Left lung (tissue), 10 donors: ENCODE results near the gene VPS13D. TPM values are rescaled to one million over a fixed set of nuclear protein-coding genes. Genes with fewer than 3 reads are reported as not detected.
A peak's percentile ranks its signal among the peaks of the same experiment; 100 is the strongest.

Source experiments
- ATAC-seq: fragments of 200-7000 bp; cut with Tn5 transposase; one replicate; pipeline ENCODE4 v1.9.1; 2020; ENCODE audit warnings: moderate library complexity
- DNase-seq, 4 donors: peaks; one replicate each; pipeline ENCODE4 v3.0.0-alpha.2; 2013 to 2020
- H3K27ac ChIP-seq, 2 donors: fragments of 200-600 bp; sonication (generic) in 1 of 2; one replicate each; pipeline versions ENCODE4 v1.5.0 to v1.8.0; 2020 to 2021
- H3K27me3 ChIP-seq, 2 donors: fragments of 200-600 bp; sonication (generic) in 1 of 2; one replicate each; pipeline versions ENCODE4 v1.5.0 to v1.8.0; 2020 to 2021
- H3K36me3 ChIP-seq, 2 donors: fragments of 200-600 bp; sonication (generic) in 1 of 2; one replicate each; pipeline versions ENCODE4 v1.5.0 to v1.8.0; 2020 to 2021
- H3K4me1 ChIP-seq, 2 donors: fragments of 200-600 bp; one replicate each; pipeline ENCODE4 v1.8.0; 2021
- H3K4me3 ChIP-seq, 2 donors: fragments of 200-600 bp; sonication (generic) in 1 of 2; one replicate each; pipeline versions ENCODE4 v1.5.0 to v1.8.0; 2020 to 2021; ENCODE audit warnings: mild to moderate bottlenecking in 1 of 2
- H3K9me3 ChIP-seq, 2 donors: fragments of 200-600 bp; sonication (generic) in 1 of 2; one replicate each; pipeline versions ENCODE4 v1.5.0 to v1.8.0; 2020 to 2021
- intact Hi-C, 2 donors: fragments of 100-400 bp; cut with DNase I; formaldehyde crosslinking; loops; one replicate each; pipeline versions ENCODE4 v1.11.2 to v1.14.2; 2022
- polyA plus RNA-seq, 6 donors: library from polyadenylated mRNA; unstranded; fragments of 120-200 nt; gene quantifications; one replicate each; pipeline ENCODE4 v1.2.1, GENCODE V29; 2013; ENCODE audit not compliant: insufficient read length in 6 of 6
- total RNA-seq, 2 donors: library from RNA; stranded (reverse); fragmentation: NEBNext Ultra II Directional; extraction: Animal tissue kit (Norgen Biotek cat#: 25700); gene quantifications; one replicate each; pipeline ENCODE4 v1.2.1, GENCODE V29; 2021
- TF ChIP-seq, protein P1 (sequence below), 2 donors: fragments of 200-600 bp; sonication (generic) in 1 of 2; IDR thresholded peaks; one replicate each; pipeline versions ENCODE4 v1.5.0 to v1.8.0; 2021; ENCODE audit warnings: antibody characterized with exemption in 2 of 2
- donor health status: DM: no; HTN: yes; CAD: no.
- donor health status: DM: no; HTN: no; CAD: no.

VPS13D gene
- total and polyA plus RNA-seq, 8 donors, result 26.6 to 62.3 (median 30.2) TPM

- H3K9me3 ChIP-seq, result no peaks in the 10 kb centered on the region
- H3K27ac ChIP-seq, result peak overlapping the region in 1 of 2 donors; percentile 33
- H3K27me3 ChIP-seq, result no peaks in the 10 kb centered on the region
- peaks cover 51 to 69% of the 10 kb centered on the region in 2 donors for H3K4me1 ChIP-seq
- H3K4me3 ChIP-seq, result no peak overlapping the region
- peaks cover 0 to 30% of the 10 kb centered on the region in 2 donors for H3K36me3 ChIP-seq
- intact Hi-C loops, result no loop called here
- no peak for DNase-seq
- ATAC-seq, result no peak
- TF ChIP-seq, protein P1, sequence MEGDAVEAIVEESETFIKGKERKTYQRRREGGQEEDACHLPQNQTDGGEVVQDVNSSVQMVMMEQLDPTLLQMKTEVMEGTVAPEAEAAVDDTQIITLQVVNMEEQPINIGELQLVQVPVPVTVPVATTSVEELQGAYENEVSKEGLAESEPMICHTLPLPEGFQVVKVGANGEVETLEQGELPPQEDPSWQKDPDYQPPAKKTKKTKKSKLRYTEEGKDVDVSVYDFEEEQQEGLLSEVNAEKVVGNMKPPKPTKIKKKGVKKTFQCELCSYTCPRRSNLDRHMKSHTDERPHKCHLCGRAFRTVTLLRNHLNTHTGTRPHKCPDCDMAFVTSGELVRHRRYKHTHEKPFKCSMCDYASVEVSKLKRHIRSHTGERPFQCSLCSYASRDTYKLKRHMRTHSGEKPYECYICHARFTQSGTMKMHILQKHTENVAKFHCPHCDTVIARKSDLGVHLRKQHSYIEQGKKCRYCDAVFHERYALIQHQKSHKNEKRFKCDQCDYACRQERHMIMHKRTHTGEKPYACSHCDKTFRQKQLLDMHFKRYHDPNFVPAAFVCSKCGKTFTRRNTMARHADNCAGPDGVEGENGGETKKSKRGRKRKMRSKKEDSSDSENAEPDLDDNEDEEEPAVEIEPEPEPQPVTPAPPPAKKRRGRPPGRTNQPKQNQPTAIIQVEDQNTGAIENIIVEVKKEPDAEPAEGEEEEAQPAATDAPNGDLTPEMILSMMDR (IDR thresholded peaks at IDR 0.05), result no peak
These were observed 227.1 kb downstream of the VPS13D start for GRCh38 chr1:12456979-12457378.

- TF ChIP-seq, protein P1 (IDR thresholded peaks at IDR 0.05), result no peak
- Histone ChIP-seq H3K36me3 (peaks cover 0 to 34% of the 10 kb centered on the region in 2 donors), H3K27ac (peak overlapping the region in 1 of 2 donors; percentile 28), H3K27me3 (no peaks in the 10 kb centered on the region), H3K9me3 (no peaks in the 10 kb centered on the region), H3K4me3 (no peak overlapping the region), H3K4me1 (peaks cover 55 to 70% of the 10 kb centered on the region in 2 donors)
- DNase-seq (peak in 1 of 4 donors; percentile 65), ATAC-seq (no peak)
- intact Hi-C loops, result no loop called here
These were observed 227.9 kb downstream of the VPS13D start for GRCh38 chr1:12457771-12458170.

- peaks cover 0 to 42% of the 10 kb centered on the region in 2 donors for H3K36me3 ChIP-seq
- ATAC-seq, result no peak
- no peak overlapping the region for H3K27ac ChIP-seq
- intact Hi-C loops, result no loop called here
- TF ChIP-seq, protein P1 (IDR thresholded peaks at IDR 0.05), result no peak
- H3K4me1 ChIP-seq, result peaks cover 55 to 67% of the 10 kb centered on the region in 2 donors
- H3K4me3 ChIP-seq, result no peak overlapping the region
- no peak for DNase-seq
- no peaks in the 10 kb centered on the region for H3K27me3 ChIP-seq
- no peaks in the 10 kb centered on the region for H3K9me3 ChIP-seq
These were observed 228.7 kb downstream of the VPS13D start for GRCh38 chr1:12458571-12458970.

DNA sequence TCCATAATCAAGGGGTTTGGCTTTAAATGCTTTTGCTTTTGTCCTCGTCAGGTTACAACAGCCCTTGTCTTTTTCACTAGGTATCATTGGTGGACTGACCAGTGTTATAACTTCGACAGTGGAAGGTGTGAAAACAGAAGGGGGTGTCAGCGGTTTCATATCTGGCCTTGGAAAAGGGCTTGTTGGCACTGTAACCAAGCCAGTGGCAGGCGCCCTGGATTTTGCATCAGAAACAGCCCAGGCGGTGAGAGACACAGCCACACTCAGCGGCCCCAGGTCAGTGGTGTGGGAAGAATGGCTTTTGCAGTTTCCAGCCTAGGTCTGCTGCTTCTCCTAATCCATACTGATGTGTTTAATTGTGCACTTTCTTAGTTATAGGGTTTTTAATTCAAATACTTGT, 230.3 kb downstream of the VPS13D start:
- no peaks in the 10 kb centered on the region for H3K27me3 ChIP-seq
- H3K4me1 ChIP-seq, result peaks cover 52 to 61% of the 10 kb centered on the region in 2 donors
- DNase-seq (no peak), ATAC-seq (no peak)
- intact Hi-C loops, result no loop called here
- TF ChIP-seq, protein P1 (IDR thresholded peaks at IDR 0.05), result no peak
- no peak overlapping the region for H3K4me3 ChIP-seq
- peaks cover 0 to 46% of the 10 kb centered on the region in 2 donors for H3K36me3 ChIP-seq
- no peaks in the 10 kb centered on the region for H3K9me3 ChIP-seq
- H3K27ac ChIP-seq, result no peak overlapping the region

- TF ChIP-seq, protein P1 (IDR thresholded peaks at IDR 0.05), result no peak
- H3K4me1 ChIP-seq, result peaks cover 52 to 54% of the 10 kb centered on the region in 2 donors
- DNase-seq (peak in 3 of 4 donors; percentile 67 to 92 (median 89)), ATAC-seq (peak; percentile 72)
- intact Hi-C loops, result no loop called here
- H3K36me3 ChIP-seq, result peaks cover 0 to 42% of the 10 kb centered on the region in 2 donors
- H3K27me3 ChIP-seq, result no peaks in the 10 kb centered on the region
- H3K9me3 ChIP-seq, result no peaks in the 10 kb centered on the region
- H3K4me3 ChIP-seq, result no peak overlapping the region
- peak overlapping the region; percentile 59 to 86 for H3K27ac ChIP-seq
These were observed 231.2 kb downstream of the VPS13D start for GRCh38 chr1:12460911-12461621.
